HG02610 (cell line): ENCODE data around the gene ETS2.

Source experiments
- ATAC-seq: cut with Tn5 transposase; IDR thresholded peaks from one replicate; pipeline ENCODE4 v1.9.1; 2021; ENCODE audit warnings: mild to moderate bottlenecking, moderate library complexity; ENCODE audit not compliant: unreplicated experiment

The ETS2 gene

DNA sequence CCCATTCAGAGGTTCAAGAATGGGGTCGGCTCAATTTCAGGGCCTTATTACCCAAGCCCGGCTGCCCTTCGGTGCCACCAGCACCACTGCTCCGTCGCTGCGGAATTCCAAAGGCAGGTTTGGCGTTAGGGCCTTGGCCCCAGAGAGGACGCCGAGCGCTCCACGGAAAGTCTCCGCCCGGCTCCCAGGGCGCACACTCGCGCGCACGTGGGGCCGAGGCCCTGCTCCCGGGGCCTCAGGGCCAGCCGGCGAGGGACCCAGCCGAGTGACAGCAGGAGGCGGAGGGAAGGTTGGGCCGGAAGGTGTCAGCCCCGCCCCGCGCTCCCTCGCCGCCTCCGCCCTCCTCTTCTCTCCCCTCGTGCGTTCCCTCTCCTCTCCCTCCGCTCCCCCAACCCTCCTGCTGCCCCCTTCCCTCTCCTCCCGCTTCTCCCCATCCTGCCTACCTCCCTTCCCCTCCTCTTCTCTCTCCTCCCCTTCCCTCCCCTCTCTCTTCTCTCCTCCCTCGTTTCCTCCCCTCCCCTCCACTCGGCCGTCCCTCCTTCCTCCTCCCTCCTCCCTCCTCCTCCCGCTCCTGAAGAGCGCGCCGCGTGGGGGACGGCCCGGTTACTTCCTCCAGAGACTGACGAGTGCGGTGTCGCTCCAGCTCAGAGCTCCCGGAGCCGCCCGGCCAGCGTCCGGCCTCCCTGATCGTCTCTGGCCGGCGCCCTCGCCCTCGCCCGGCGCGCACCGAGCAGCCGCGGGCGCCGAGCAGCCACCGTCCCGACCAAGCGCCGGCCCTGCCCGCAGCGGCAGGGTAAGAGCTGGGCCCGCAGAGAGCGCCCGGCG is at the start of gene ETS2:
Gene ETS2, plus strand, starts transcription at position 602 of the 825 bp plus-strand sequence. CDS start 4,106 bp downstream, outside the sequence.
- peak; percentile 52 for ATAC-seq

GRCh38 chr21:38756746-38757145 is 49.0 kb upstream of the ETS2 start:
- no peak for ATAC-seq

GRCh38 chr21:38758501-38759214 is 47.1 kb upstream of the ETS2 start:
- no peak for ATAC-seq

- no peak for ATAC-seq
These were observed 46.3 kb upstream of the ETS2 start for GRCh38 chr21:38759413-38759812.

GRCh38 chr21:38760017-38760761 is 45.5 kb upstream of the ETS2 start:
- ATAC-seq, result no peak

DNA sequence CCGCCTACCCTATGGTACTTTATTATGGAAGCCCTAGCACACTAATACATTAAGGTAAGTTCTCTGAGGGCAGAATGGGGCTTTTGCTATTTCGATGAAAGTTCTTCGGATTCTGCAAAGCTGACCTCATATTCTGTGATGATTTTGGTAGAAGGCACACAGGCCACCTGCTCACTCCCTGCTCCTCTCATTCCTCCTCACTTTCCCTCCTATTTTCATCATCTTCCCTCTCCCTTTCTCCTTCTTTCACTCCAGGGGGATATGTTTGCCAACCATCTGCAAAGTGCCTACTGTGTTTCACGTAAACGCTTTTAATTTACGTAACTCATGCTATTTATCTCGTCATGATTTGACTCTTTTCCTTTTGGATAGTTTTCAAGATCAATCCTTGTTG is 45.0 kb upstream of the ETS2 start:
- ATAC-seq, result no peak

DNA sequence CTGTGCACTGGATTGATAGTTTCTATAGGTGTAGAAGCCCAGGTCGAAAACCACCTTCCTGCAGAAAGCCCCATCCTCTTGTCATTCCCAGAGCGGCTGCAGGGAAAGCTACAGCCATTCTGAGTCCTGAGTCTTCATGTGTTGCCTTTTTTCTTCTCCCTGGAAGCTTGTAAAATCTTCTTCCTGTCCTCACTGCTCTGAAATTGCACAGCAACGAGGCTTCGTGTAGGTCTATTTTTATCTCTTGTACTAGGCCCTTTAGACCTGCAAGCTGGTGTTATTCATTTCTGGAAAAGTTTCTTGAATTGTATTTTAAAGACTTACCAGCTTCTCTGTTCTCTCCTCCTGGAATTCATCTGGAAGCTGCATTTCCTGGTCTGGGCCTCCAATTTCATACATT is 44.2 kb upstream of the ETS2 start:
- no peak for ATAC-seq

GRCh38 chr21:38765056-38765455 is 40.7 kb upstream of the ETS2 start:
- ATAC-seq, result no peak

GRCh38 chr21:38766987-38767722 is 38.6 kb upstream of the ETS2 start:
- peak; percentile 94 for ATAC-seq

DNA sequence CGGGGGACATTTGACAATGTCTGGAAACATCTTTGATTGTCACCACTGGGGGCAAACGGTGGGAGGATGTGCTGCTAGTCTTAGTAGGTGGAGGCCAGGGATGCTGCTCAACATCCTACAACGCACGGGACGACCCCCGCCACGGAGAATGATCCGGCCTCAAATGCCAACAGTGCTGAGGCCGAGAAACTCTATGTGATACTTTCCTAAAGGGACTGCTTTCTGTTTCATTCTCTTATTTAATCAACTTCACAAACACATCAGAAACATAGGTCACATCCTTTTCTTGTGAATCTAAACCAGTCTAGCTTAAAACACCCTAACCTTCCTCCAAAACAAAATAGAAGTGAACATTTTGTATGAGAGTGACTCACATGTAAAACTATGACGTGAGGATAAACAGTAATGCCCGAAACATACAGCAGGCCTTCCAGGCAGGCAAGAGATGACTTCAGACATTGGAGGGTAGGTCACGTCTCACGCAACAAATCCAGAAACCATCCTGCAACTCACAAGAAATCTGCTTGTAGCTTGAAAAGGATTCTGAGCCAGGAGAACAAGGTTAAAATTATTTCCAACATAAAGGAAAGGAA is 37.2 kb upstream of the ETS2 start:
- no peak for ATAC-seq

DNA sequence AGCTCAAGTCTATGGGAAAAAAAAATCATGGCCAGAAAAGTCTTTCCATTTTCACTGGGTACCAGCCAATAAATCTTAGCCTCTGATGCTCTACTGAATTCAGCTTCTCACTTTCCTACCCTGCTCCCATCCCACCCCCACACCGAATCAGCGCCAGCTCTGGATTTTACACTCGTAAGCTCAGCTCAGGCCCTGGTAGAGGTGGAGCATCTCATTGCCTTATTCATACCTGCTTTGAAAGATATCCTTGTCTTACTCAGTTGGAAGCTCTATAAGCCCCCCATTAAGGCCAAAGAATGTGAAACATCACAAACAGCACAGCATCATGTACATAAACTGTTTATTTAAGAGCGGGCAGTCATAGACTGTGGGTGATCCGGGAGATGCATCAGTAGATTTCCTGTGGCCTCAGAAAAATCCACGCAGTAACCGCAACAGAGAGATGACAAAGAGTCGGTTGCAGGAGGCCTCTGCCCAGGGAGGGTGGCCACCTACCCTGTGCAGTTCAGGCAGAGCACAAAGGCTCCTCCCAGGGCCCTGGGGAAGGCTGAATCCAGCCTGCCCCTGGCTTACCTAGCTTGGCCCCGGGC is 36.4 kb upstream of the ETS2 start:
- ATAC-seq, result no peak

- ATAC-seq, result no peak
These were observed 35.1 kb upstream of the ETS2 start for GRCh38 chr21:38770660-38771059.

GRCh38 chr21:38771536-38771935 is 34.2 kb upstream of the ETS2 start:
- no peak for ATAC-seq

DNA sequence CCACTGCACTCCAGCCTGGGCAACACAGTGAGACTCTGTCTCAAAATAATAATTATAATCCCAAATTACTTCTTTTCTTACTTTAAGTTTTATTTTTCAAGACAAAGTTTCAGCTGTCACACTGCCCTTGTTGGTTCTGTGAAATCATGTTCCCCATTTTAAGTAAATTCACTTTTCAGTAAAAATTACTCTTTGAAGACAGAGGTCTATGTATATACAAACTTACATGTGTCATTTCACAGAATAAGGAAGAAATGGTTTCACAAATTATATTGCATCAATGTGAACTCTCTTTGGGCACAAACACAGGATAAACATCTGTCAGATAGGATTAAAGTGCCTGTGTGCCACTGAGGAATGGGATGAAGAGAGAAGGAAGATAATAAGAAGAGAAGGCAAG is 33.1 kb upstream of the ETS2 start:
- ATAC-seq, result no peak

GRCh38 chr21:38773099-38774061 is 32.3 kb upstream of the ETS2 start:
- peak; percentile 44 for ATAC-seq

GRCh38 chr21:38774152-38774551 is 31.6 kb upstream of the ETS2 start:
- no peak for ATAC-seq

DNA sequence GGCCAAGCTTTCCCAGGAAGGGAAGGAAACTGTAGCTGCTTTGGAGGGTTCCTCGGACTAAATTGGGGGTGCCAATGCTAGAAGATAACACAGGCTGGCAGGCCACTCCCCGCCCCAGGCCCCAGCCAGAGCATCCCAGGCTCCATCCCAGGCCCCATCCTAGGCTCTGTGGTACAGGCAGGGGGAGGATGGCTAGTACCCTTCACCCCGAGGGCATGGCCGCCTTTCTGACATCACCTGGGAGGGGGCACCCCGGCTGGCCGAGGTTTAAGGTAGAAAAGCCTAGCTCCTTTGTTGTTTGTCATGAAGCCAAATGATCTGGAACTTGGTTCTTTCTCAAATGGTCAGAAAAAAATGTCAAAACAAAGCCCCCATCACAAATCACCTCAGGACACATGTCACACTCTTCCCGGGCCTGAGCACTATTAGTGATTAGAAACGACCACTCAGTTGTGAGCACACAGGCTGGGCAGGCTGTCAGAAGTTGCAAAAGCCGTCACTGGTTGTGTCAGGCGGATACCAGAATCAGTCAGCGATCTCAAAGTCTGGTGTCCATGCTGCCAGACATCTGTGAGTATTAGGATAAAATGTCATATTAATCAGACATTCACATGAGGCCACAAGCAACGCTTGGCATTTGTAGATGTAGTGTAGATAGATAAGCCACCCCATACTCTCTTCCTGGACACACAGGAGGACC is 31.0 kb upstream of the ETS2 start:
- ATAC-seq, result no peak

DNA sequence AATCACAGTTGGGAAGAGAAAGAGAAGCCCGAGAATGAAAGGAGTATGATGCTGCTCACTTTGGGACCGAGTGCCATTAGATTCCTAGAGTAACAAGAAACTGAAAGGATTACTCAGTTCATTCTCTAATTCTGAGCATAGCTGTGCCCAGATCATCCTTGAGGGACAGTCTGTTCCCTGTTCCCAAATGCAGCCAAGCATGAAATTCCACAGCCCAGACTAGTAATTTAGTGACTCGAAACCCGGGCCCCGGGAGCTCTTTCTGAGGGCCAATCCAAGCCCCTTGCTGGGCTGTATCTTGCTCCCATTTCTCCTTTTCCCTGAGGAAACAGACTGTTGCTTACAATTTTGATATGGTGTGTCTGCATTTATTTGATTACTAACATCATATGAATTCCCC is 30.0 kb upstream of the ETS2 start:
- ATAC-seq, result no peak
